Measurements from ENCODE around the gene ACADVL. TPM values are rescaled to one million over a fixed set of nuclear protein-coding genes. Genes with fewer than 3 reads are reported as not detected.

The ACADVL gene
- total and polyA plus RNA-seq, 2 of the 4 experiments (the other 2 are of a cell fraction) = 139 to 752 TPM

GRCh38 chr17:7192271-7192937 lies 27.3 kb upstream of the ACADVL start:
- H2AFZ ChIP-seq (replicated peaks; ENCODE audit: low read length, poor library complexity) = no peak overlapping the region
- no peak overlapping the region for H4K8ac ChIP-seq (ENCODE audit: low read depth in 2 of 2, low read length in 2 of 2)
- no peak overlapping the region for H3K18ac ChIP-seq (ENCODE audit: low read depth, low read length)
- no peaks in the 10 kb centered on the region for H3K9me1 ChIP-seq (ENCODE audit: insufficient read depth, low read length)
- no peak overlapping the region for H3K56ac ChIP-seq (ENCODE audit: extremely low read depth, insufficient read depth, low read length)
- H3K4me3 ChIP-seq (ENCODE audit: insufficient read depth, low read depth, low read length) = no peak overlapping the region
- H3K9me3 ChIP-seq (ENCODE audit: control insufficient read depth, insufficient read depth, low read length) = no peaks in the 10 kb centered on the region
- no peak overlapping the region for H2AK5ac ChIP-seq (ENCODE audit: low read depth, low read length)
- H4K20me1 ChIP-seq (ENCODE audit: insufficient read depth, low read length) = peaks cover 12% of the 10 kb centered on the region
- H3K9ac ChIP-seq (ENCODE audit: low read depth, low read length) = no peak overlapping the region
- no peak overlapping the region for H2BK15ac ChIP-seq (ENCODE audit: low read depth, low read length)
- H3K36me3 ChIP-seq (ENCODE audit: control insufficient read depth, insufficient read depth, low read length) = peaks cover 57% of the 10 kb centered on the region
- H3K27ac ChIP-seq (ENCODE audit: insufficient read depth, low read length) = no peak overlapping the region
- in situ Hi-C loops (cut with MboI; ENCODE audit: low sequenced_read_pairs) = no loop called here
- dilution Hi-C loops (cut with HindIII; ENCODE audit: low sequenced_read_pairs, unreplicated experiment) = no loop called here
- no peaks in the 10 kb centered on the region for H3K27me3 ChIP-seq (ENCODE audit: control insufficient read depth, insufficient read depth, low read length)
- no peak overlapping the region for H3K4me2 ChIP-seq (ENCODE audit: low read depth, low read length)
- no peak overlapping the region for H3K14ac ChIP-seq (replicated peaks; ENCODE audit: low read depth, low read length)
- H4K91ac ChIP-seq (ENCODE audit: insufficient read depth, low read depth, low read length) = no peak overlapping the region
- CTCF ChIA-PET = no interaction called here
- 61% methylated on average over 10 of the region's 12 CpGs; no CpG with 5 or more reads in 1 of the 2 experiments for WGBS, 2 experiments (ENCODE audit: extremely low coverage in 2 of 2, insufficient read length in 1 of 2)
- ATAC-seq (ENCODE audit: low read depth) (no peak), DNase-seq (no peak)
- POLR2A ChIA-PET (ENCODE audit: unreplicated experiment) = no interaction called here
- no peaks in the 10 kb centered on the region; a peak in 2 of 4 replicates for H3K79me1 ChIP-seq (ENCODE audit: low read depth in 1 of 2, low read length in 2 of 2)
- no peak overlapping the region for H2BK120ac ChIP-seq (ENCODE audit: low read depth, low read length)
- intact Hi-C loops (cut with micrococcal nuclease) = no loop called here
- H2BK5ac ChIP-seq (ENCODE audit: low read depth, low read length, poor library complexity, severe bottlenecking) = no peak overlapping the region
- no peak overlapping the region for H4K5ac ChIP-seq (ENCODE audit: low read depth, low read length)
- H2BK20ac ChIP-seq (ENCODE audit: low read depth, low read length) = no peak overlapping the region
- BruUV-seq (replicated peaks) = no TSS peak
- H3K4ac ChIP-seq (ENCODE audit: low read depth, low read length) = no peak overlapping the region
- no peaks in the 10 kb centered on the region for H3K4me1 ChIP-seq (ENCODE audit: control insufficient read depth, insufficient read depth, low read length)
- TF ChIP-seq USF2 (IDR thresholded peaks at IDR 0.05; ENCODE audit: low read depth, low read length) (no peak), SMC3 (IDR thresholded peaks at IDR 0.05; ENCODE audit: low read depth, low read length) (no peak), CEBPB (IDR thresholded peaks at IDR 0.05; ENCODE audit: low read depth, low read length) (no peak), FOS (IDR thresholded peaks at IDR 0.05; ENCODE audit: low read depth, low read length) (no peak), CHD1 (IDR thresholded peaks at IDR 0.05; ENCODE audit: low read depth, low read length) (no peak), CTCF (conservative IDR thresholded peaks at IDR 0.05; ENCODE audit: low read depth, low read length) (no peak), MAZ (IDR thresholded peaks at IDR 0.05; ENCODE audit: borderline replicate concordance, low read depth, low read length) (no peak), MAFK (IDR thresholded peaks at IDR 0.05; ENCODE audit: low read depth, low read length) (no peak), POLR2A (IDR thresholded peaks at IDR 0.05; ENCODE audit: low read depth, low read length) (no peak), RAD21 (IDR thresholded peaks at IDR 0.05; ENCODE audit: low read length) (no peak), NFE2L2 (IDR thresholded peaks at IDR 0.05; ENCODE audit: low read depth, low read length) (no peak), ELK1 (IDR thresholded peaks at IDR 0.05; ENCODE audit: borderline replicate concordance, low read depth, low read length) (no peak), MXI1 (IDR thresholded peaks at IDR 0.05; ENCODE audit: borderline replicate concordance, low read depth, low read length) (no peak), RCOR1 (IDR thresholded peaks at IDR 0.05; ENCODE audit: insufficient replicate concordance, low read length) (no peak), BHLHE40 (IDR thresholded peaks at IDR 0.05; ENCODE audit: low read depth, low read length) (no peak), RFX5 (IDR thresholded peaks at IDR 0.05; ENCODE audit: low read depth, low read length) (no peak)
- no peak overlapping the region for H2AK9ac ChIP-seq (replicated peaks; ENCODE audit: low read depth, low read length, poor library complexity)
- H3K23ac ChIP-seq (ENCODE audit: low read depth, low read length) = no peak overlapping the region

Data from IMR-90 (cell line).